Breast epithelium (tissue), 4 donors: ENCODE results near the gene ZFHX3. TPM values are rescaled to one million over a fixed set of nuclear protein-coding genes. Genes with fewer than 3 reads are reported as not detected.

ENCODE experiments used
- DNase-seq, 2 donors: peaks; one replicate each; pipeline ENCODE4 v3.0.0-alpha.2; 2019; ENCODE audit warnings: low spot score in 2 of 2
- H3K27ac ChIP-seq, 2 donors: fragments of 200-600 bp; sonication (generic) in 1 of 2; one replicate each; pipeline ENCODE4 v1.5.1; 2016 to 2019; ENCODE audit warnings: mild to moderate bottlenecking in 1 of 2
- H3K27me3 ChIP-seq, 2 donors: fragments of 200-600 bp; sonication (generic) in 1 of 2; one replicate each; pipeline versions ENCODE4 v1.5.1 to v1.6.0; 2017 to 2019; ENCODE audit warnings: control low read depth in 1 of 2, mild to moderate bottlenecking in 1 of 2
- H3K36me3 ChIP-seq: fragments of 200-600 bp; one replicate; pipeline ENCODE4 v1.5.1; 2019
- H3K4me1 ChIP-seq, 2 donors: fragments of 200-600 bp; sonication (generic); one replicate each; pipeline ENCODE4 v1.5.1; 2016 to 2019; ENCODE audit warnings: control low read depth in 1 of 2
- H3K4me3 ChIP-seq, 3 donors: fragments of 200-600 bp; sonication (generic); 1 replicate in 2 of 3; 2 replicates in 1 of 3; pipeline ENCODE4 v1.5.1; 2016 to 2019; ENCODE audit warnings: mild to moderate bottlenecking in 3 of 3, moderate library complexity in 2 of 3
- H3K9me3 ChIP-seq, 2 donors: fragments of 200-600 bp; sonication (generic) in 1 of 2; one replicate each; pipeline ENCODE4 v1.5.1; 2016 to 2019; ENCODE audit warnings: control low read depth in 1 of 2
- POLR2A ChIP-seq: fragments of 450-650 bp; IDR thresholded peaks from one replicate; pipeline ENCODE4 v1.6.1; 2016; ENCODE audit warnings: antibody characterized with exemption, mild to moderate bottlenecking, moderate library complexity
- POLR2AphosphoS5 ChIP-seq, 3 donors: sonication (generic); formaldehyde crosslinking; IDR thresholded peaks; one replicate each; pipeline ENCODE4 v1.6.1; 2017; ENCODE audit warnings: antibody characterized with exemption in 3 of 3
- intact Hi-C: fragments of 100-400 bp; cut with DNase I; formaldehyde crosslinking; loops from one replicate; pipeline ENCODE4 v1.15.1; 2023; ENCODE audit warnings: low total_unique reads
- total RNA-seq, 3 donors: library from RNA; depleted of rRNA; stranded (reverse); fragments of >200 nt; gene quantifications; one replicate each; pipeline ENCODE4 v1.1.0, GENCODE V29; 2016
- TF ChIP-seq, protein P1 (sequence below), 3 donors: fragments of 450-650 bp; IDR thresholded peaks; one replicate each; pipeline ENCODE4 v1.5.1; 2016 to 2017; ENCODE audit warnings: antibody characterized with exemption in 3 of 3, mild to moderate bottlenecking in 3 of 3, moderate library complexity in 3 of 3

ZFHX3 gene
- total RNA-seq, 3 donors from 2014 or later = 10.8 to 36.0 (median 11.8) TPM

DNA sequence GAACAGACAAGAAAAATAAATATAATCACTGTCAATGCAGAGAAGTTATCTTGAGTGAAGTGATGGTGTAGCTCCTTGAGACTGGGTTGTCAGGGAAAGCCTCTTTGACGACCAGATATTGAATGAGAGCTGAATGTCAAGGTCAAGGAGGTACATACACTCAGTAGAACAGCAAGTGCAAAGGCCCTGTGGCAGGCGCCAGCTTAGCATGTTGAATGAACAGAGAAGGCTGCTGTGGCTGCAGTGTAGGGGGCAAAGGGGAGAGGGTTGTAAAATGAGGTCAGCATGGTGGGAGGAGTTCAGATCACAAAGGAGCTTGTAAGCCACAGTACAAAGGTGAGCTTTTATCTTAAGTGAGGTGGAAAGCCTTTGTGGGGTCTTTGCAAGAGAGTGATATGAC lies 111.5 kb downstream of the ZFHX3 start:
- no peak for TF ChIP-seq POLR2AphosphoS5 (IDR thresholded peaks at IDR 0.05)
- TF ChIP-seq, protein P1, sequence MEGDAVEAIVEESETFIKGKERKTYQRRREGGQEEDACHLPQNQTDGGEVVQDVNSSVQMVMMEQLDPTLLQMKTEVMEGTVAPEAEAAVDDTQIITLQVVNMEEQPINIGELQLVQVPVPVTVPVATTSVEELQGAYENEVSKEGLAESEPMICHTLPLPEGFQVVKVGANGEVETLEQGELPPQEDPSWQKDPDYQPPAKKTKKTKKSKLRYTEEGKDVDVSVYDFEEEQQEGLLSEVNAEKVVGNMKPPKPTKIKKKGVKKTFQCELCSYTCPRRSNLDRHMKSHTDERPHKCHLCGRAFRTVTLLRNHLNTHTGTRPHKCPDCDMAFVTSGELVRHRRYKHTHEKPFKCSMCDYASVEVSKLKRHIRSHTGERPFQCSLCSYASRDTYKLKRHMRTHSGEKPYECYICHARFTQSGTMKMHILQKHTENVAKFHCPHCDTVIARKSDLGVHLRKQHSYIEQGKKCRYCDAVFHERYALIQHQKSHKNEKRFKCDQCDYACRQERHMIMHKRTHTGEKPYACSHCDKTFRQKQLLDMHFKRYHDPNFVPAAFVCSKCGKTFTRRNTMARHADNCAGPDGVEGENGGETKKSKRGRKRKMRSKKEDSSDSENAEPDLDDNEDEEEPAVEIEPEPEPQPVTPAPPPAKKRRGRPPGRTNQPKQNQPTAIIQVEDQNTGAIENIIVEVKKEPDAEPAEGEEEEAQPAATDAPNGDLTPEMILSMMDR (IDR thresholded peaks at IDR 0.05) = no peak
- no peak for TF ChIP-seq POLR2A
- Histone ChIP-seq H3K4me1 (no peaks in the 10 kb centered on the region), H3K27me3 (no peaks in the 10 kb centered on the region), H3K4me3 (no peak overlapping the region), H3K36me3 (no peaks in the 10 kb centered on the region), H3K27ac (no peak overlapping the region), H3K9me3 (no peaks in the 10 kb centered on the region)
- intact Hi-C loops = no loop called here
- no peak for DNase-seq

DNA sequence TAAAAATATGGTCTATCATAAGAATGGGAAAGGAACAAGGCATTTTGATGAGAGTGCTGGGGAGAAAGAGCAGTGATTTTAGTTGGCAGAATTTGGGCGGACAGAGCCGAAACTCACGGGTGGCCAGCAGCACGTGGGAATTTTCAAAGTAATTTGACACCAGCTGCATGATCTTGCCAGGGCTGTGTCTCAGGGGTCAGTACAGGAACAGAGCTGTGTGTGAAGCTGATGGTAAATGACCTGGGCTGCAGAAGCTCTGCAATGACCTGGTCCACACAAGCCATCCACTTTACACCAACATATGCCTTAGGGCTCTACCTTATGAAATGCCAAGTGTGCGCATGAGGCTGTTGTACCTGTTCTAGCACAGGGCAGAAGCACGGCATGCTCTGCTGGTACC lies 112.0 kb downstream of the ZFHX3 start:
- H3K9me3 ChIP-seq = no peaks in the 10 kb centered on the region

DNA sequence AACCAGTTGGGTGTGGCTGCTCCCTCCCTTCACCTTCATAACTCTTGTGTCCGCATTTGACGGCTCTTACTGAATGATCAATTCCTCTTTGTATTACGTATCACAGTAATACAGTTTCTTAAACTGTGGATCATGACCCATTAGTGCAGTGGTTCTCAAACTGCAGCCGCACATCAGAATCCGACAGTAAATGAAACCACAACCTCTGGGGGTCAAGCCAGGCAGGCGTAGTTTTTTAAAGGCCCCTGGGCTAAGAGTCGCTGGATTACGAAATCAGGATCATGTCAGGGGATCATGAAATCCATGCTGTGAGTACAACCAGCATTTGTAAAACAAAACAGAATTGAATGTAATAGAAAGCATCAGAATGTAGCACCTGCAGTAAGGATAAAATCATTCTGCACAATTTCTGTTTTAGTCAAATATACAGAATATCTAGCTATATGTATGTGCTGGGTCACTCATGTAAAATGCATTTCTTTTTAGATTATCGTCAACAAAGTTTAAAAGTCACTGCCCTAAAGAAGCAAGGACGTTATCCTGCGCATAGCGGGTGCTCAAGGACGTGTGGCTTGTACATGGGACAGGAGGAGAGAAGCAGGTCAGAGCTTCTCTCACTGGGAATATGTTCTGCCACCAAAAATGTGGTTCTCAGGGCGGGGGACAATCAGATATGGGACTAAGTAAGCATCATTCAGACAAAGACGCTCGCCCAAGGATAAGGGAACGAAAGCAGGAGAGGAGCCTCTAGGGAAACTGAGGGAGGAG lies 113.1 kb downstream of the ZFHX3 start:
- Histone ChIP-seq H3K4me1 (no peaks in the 10 kb centered on the region), H3K4me3 (no peak overlapping the region), H3K27me3 (no peaks in the 10 kb centered on the region), H3K9me3 (no peaks in the 10 kb centered on the region), H3K36me3 (no peaks in the 10 kb centered on the region), H3K27ac (no peak overlapping the region)
- DNase-seq = no peak
- intact Hi-C loops = no loop called here
- TF ChIP-seq POLR2A (no peak), POLR2AphosphoS5 (IDR thresholded peaks at IDR 0.05) (peak in 1 of 3 donors; percentile 32)
- TF ChIP-seq, protein P1 (IDR thresholded peaks at IDR 0.05) = no peak

More for the DNA sequence above, 112.0 kb downstream of the ZFHX3 start:
- no peak overlapping the region for H3K27ac ChIP-seq
- H3K36me3 ChIP-seq = no peaks in the 10 kb centered on the region
- H3K4me3 ChIP-seq = no peak overlapping the region
- H3K4me1 ChIP-seq = no peaks in the 10 kb centered on the region
- no peak for DNase-seq
- no peaks in the 10 kb centered on the region for H3K27me3 ChIP-seq
- intact Hi-C loops = no loop called here
- no peak for TF ChIP-seq POLR2AphosphoS5 (IDR thresholded peaks at IDR 0.05)

DNA sequence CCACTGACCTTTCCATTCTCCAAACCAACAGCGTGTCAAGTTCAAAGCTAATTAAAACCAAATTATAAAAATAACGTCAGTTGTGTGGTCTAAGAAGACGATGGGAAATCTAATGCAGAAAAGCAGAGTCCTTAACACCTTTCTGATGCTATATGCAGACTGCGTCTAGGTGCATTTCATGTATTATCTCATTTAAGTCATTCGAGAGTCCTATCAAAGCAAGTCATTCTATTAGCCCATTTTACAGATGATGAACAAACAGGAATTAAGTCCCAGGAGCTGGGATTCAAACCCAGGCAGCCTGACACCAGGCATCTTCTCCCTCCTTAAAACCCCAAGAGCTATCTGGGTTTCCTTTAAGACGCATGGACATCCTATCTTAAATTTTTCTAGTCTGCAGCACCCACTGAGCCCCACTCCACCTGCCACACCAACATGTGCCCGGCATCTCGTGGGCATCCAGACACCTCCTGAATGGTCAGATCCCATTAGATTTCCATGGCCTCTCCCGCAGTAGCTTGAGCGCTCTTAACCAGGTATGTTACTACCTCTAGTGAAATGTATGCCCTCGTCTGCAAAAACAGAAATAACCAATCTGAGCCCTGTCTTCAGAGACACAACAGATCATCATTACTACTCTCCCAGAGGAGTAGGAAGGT lies 115.1 kb downstream of the ZFHX3 start:
- Histone ChIP-seq H3K27me3 (no peaks in the 10 kb centered on the region), H3K4me3 (no peak overlapping the region), H3K9me3 (no peaks in the 10 kb centered on the region), H3K27ac (no peak overlapping the region), H3K4me1 (no peaks in the 10 kb centered on the region), H3K36me3 (no peaks in the 10 kb centered on the region)
- intact Hi-C loops = no loop called here
- TF ChIP-seq POLR2AphosphoS5 (IDR thresholded peaks at IDR 0.05) (no peak), POLR2A (no peak)
- TF ChIP-seq, protein P1 (IDR thresholded peaks at IDR 0.05) = no peak
- DNase-seq = no peak

DNA sequence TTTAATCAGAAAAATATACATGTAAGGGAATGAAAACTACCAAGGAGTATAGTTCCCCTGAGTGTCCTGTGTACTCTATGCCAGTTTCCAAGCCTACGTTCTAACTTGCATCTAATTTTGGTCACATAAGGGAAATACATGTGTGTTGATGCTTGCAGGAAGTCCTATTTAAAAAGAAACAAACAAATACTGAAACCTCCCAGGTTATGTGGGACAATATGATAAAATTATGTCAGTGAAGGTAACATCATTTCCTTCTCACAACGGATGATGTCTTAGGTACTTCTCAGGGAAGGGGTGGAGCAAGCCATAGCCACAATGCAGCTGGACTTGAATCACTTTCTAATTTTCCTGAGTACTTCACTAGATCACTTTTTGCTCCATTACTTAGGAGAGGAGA lies 115.9 kb downstream of the ZFHX3 start:
- H3K9me3 ChIP-seq = no peaks in the 10 kb centered on the region
- intact Hi-C loops = no loop called here
- H3K36me3 ChIP-seq = no peaks in the 10 kb centered on the region
- peaks cover 0 to 4% of the 10 kb centered on the region in 2 donors for H3K4me1 ChIP-seq
- TF ChIP-seq, protein P1 (IDR thresholded peaks at IDR 0.05) = no peak
- TF ChIP-seq POLR2A (no peak), POLR2AphosphoS5 (IDR thresholded peaks at IDR 0.05) (no peak)
- H3K4me3 ChIP-seq = no peak overlapping the region
- no peak for DNase-seq
- H3K27me3 ChIP-seq = no peaks in the 10 kb centered on the region
- peak overlapping the region in 1 of 2 donors; percentile 5 for H3K27ac ChIP-seq
